H1 (cell line): Measurements from ENCODE around the gene SRSF8. TPM values are rescaled to one million over a fixed set of nuclear protein-coding genes. Genes with fewer than 3 reads are reported as not detected.

Experiments used
- CTCF ChIA-PET: fragments of 300-600 bp; sonication (Branson Sonifier 250); formaldehyde crosslinking; loops from one replicate; lab custom pipeline; 2021; ENCODE audit not compliant: partially characterized antibody; lab: Charles Lee
- POLR2A ChIA-PET: fragments of 300-600 bp; sonication (Branson Sonifier 250); formaldehyde crosslinking; loops from one replicate; lab custom pipeline; 2021; ENCODE audit warnings: inconsistent platforms; ENCODE audit not compliant: partially characterized antibody; lab: Charles Lee
- DNase-seq, 2 experiments: peaks; one replicate each; pipeline versions ENCODE4 v3.0.0 to v3.0.0-alpha.2; 2010 to 2022; ENCODE audit warnings: low spot score in 2 of 2, low read depth in 1 of 2, mixed read lengths in 1 of 2
- FAIRE-seq: peaks from 2 replicates; lab custom pipeline; 2011; peaks lifted over from hg19 to GRCh38; lab: Jason Lieb, UNC
- H2AFZ ChIP-seq: 2 replicates; pipeline ENCODE4 v1.8.1; 2012; ENCODE audit warnings: low read length, inconsistent platforms
- H2AK5ac ChIP-seq: 2 replicates; pipeline ENCODE4 v1.6.1; 2013; ENCODE audit warnings: low read depth, low read length
- H2BK120ac ChIP-seq: replicated peaks from 2 replicates; pipeline ENCODE3; 2013; ENCODE audit warnings: low read depth, low read length, inconsistent platforms
- H2BK12ac ChIP-seq: 2 replicates; pipeline ENCODE4 v1.6.1; 2013; ENCODE audit warnings: low read depth, low read length
- H2BK15ac ChIP-seq: 2 replicates; pipeline ENCODE4 v1.6.1; 2013; ENCODE audit warnings: low read length
- H2BK20ac ChIP-seq: 2 replicates; pipeline ENCODE4 v1.6.1; 2013; ENCODE audit warnings: low read length
- H2BK5ac ChIP-seq: 2 replicates; pipeline ENCODE4 v1.6.1; 2013; ENCODE audit warnings: low read depth, low read length
- H3K14ac ChIP-seq: 2 replicates; pipeline ENCODE4 v1.6.1; 2013; ENCODE audit warnings: inconsistent platforms; ENCODE audit not compliant: insufficient read length
- H3K18ac ChIP-seq: 2 replicates; pipeline ENCODE4 v1.6.1; 2013; ENCODE audit warnings: low read length; ENCODE audit errors: extremely low read depth
- H3K23ac ChIP-seq: 2 replicates; pipeline ENCODE4 v1.6.1; 2013; ENCODE audit warnings: inconsistent platforms; ENCODE audit not compliant: insufficient read length
- H3K23me2 ChIP-seq: 2 replicates; pipeline ENCODE4 v1.6.1; 2013; ENCODE audit warnings: low read depth, low read length
- H3K27ac ChIP-seq: 2 replicates; pipeline ENCODE4 v1.6.1; 2011; ENCODE audit warnings: low read depth, low read length, inconsistent platforms
- H3K27me3 ChIP-seq, 4 experiments: replicated peaks in 1 of 4; 1 replicate in 1 of 4; 2 replicates in 3 of 4; pipeline versions ENCODE4 v1.6.1 to v1.8.1; 2011 to 2013; ENCODE audit warnings: low read length in 3 of 4, mild to moderate bottlenecking in 3 of 4, inconsistent platforms in 2 of 4, mixed read lengths in 2 of 4, moderate library complexity in 1 of 4; ENCODE audit not compliant: control insufficient read depth in 3 of 4, insufficient read depth in 3 of 4; ENCODE audit errors: extremely low read depth in 1 of 4
- H3K36me3 ChIP-seq, 4 experiments: 2 replicates each; pipeline versions ENCODE4 v1.6.1 to v1.8.1; 2011 to 2013; ENCODE audit warnings: mild to moderate bottlenecking in 4 of 4, low read length in 3 of 4, moderate library complexity in 2 of 4, control low read depth in 1 of 4, inconsistent platforms in 1 of 4; ENCODE audit not compliant: insufficient read depth in 4 of 4, control insufficient read depth in 2 of 4
- H3K4ac ChIP-seq: replicated peaks from 2 replicates; pipeline ENCODE3; 2013; ENCODE audit warnings: low read length, low read depth, mixed read lengths, inconsistent platforms; ENCODE audit not compliant: insufficient read length
- H3K4me1 ChIP-seq, 4 experiments: replicated peaks in 1 of 4; 1 replicate in 1 of 4; 2 replicates in 3 of 4; pipeline versions ENCODE4 v1.6.1 to v1.8.1; 2011 to 2013; ENCODE audit warnings: low read length in 3 of 4, inconsistent platforms in 2 of 4, mixed read lengths in 1 of 4; ENCODE audit not compliant: insufficient read depth in 4 of 4, control insufficient read depth in 3 of 4
- H3K4me2 ChIP-seq, 2 experiments: 2 replicates each; pipeline versions ENCODE4 v1.6.1 to v1.8.1; 2011 to 2013; ENCODE audit warnings: low read depth in 2 of 2, low read length in 2 of 2, control low read depth in 1 of 2, inconsistent platforms in 1 of 2, mild to moderate bottlenecking in 1 of 2; ENCODE audit not compliant: insufficient read depth in 1 of 2
- H3K4me3 ChIP-seq, 4 experiments: fragments of 200-600, 300-600 bp in 1 of 4; sonication (generic), shearing (Covaris generic), sonication (Bioruptor Twin) in 1 of 4; 2 replicates each; pipeline versions ENCODE4 v1.5.1 to v1.8.1; 2011 to 2016; ENCODE audit warnings: low read length in 4 of 4, low read depth in 3 of 4, control low read depth in 2 of 4, inconsistent platforms in 2 of 4, mild to moderate bottlenecking in 2 of 4, mixed read lengths in 1 of 4, moderate library complexity in 1 of 4; ENCODE audit not compliant: insufficient read depth in 2 of 4; ENCODE audit errors: extremely low read depth in 1 of 4
- H3K56ac ChIP-seq: replicated peaks from 2 replicates; pipeline ENCODE3; 2013; ENCODE audit warnings: low read depth, mild to moderate bottlenecking, mixed read lengths, low read length, inconsistent platforms; ENCODE audit not compliant: insufficient read length
- H3K79me1 ChIP-seq: 2 replicates; pipeline ENCODE4 v1.6.1; 2013; ENCODE audit warnings: low read depth, low read length, control low read depth
- H3K79me2 ChIP-seq, 2 experiments: 2 replicates each; pipeline versions ENCODE4 v1.6.1 to v1.8.1; 2012 to 2013; ENCODE audit warnings: low read length in 2 of 2, mild to moderate bottlenecking in 2 of 2, inconsistent platforms in 1 of 2; ENCODE audit not compliant: insufficient read depth in 2 of 2, control insufficient read depth in 1 of 2
- H3K9ac ChIP-seq, 4 experiments: replicated peaks in 1 of 4; 1 replicate in 1 of 4; 2 replicates in 3 of 4; pipeline versions ENCODE4 v1.6.1 to v1.8.1; 2011 to 2013; ENCODE audit warnings: low read depth in 3 of 4, low read length in 3 of 4, control low read depth in 2 of 4, mild to moderate bottlenecking in 2 of 4, moderate library complexity in 2 of 4, inconsistent platforms in 1 of 4; ENCODE audit errors: extremely low read depth in 1 of 4
- H3K9me3 ChIP-seq, 2 experiments: 2 replicates each; pipeline versions ENCODE4 v1.6.1 to v1.8.1; 2012 to 2013; ENCODE audit warnings: mild to moderate bottlenecking in 2 of 2, moderate library complexity in 2 of 2, control low read depth in 1 of 2, inconsistent platforms in 1 of 2, low read depth in 1 of 2, low read length in 1 of 2, mixed read lengths in 1 of 2; ENCODE audit not compliant: insufficient read depth in 2 of 2
- H4K20me1 ChIP-seq, 2 experiments: replicated peaks in 1 of 2; 2 replicates each; pipeline versions ENCODE3 to v1.8.1; 2011 to 2013; ENCODE audit warnings: inconsistent platforms in 2 of 2, low read length in 2 of 2, mild to moderate bottlenecking in 1 of 2; ENCODE audit not compliant: insufficient read depth in 2 of 2, control insufficient read depth in 1 of 2
- H4K5ac ChIP-seq: 2 replicates; pipeline ENCODE4 v1.6.1; 2013; ENCODE audit warnings: low read length, low read depth, mixed read lengths, inconsistent platforms; ENCODE audit not compliant: insufficient read length
- H4K8ac ChIP-seq: 2 replicates; pipeline ENCODE4 v1.8.0; 2013; ENCODE audit warnings: mild to moderate bottlenecking, moderate library complexity, low read length, inconsistent platforms; ENCODE audit not compliant: insufficient read depth; ENCODE audit errors: extremely low read depth
- H4K91ac ChIP-seq: replicated peaks from 2 replicates; pipeline ENCODE3; 2013; ENCODE audit warnings: low read length, mixed read lengths, inconsistent platforms; ENCODE audit not compliant: insufficient read length
- NRF1 ChIP-seq: IDR thresholded peaks from 2 replicates; pipeline ENCODE4 v1.6.1; 2011; ENCODE audit warnings: mild to moderate bottlenecking, low read depth, low read length, improper control_type of control experiment
- RAD21 ChIP-seq, 2 experiments: IDR thresholded peaks in 1 of 2; conservative IDR thresholded peaks in 1 of 2; 2 replicates each; pipeline ENCODE4 v1.6.1; 2011; ENCODE audit warnings: low read depth in 2 of 2, low read length in 2 of 2, improper control_type of control experiment in 1 of 2, inconsistent platforms in 1 of 2, mild to moderate bottlenecking in 1 of 2, moderate library complexity in 1 of 2
- WGBS, 2 experiments: shearing (Covaris generic) in 1 of 2; methylation state at CpG; one replicate each; pipeline versions ENCODE4 v1.1.6 to v1.1.7; 2013 to 2015; ENCODE audit warnings: low lambda C conversion rate in 2 of 2, mixed read lengths in 2 of 2, inconsistent platforms in 1 of 2, low coverage in 1 of 2, missing lambda C conversion rate in 1 of 2; ENCODE audit not compliant: insufficient replicate concordance in 2 of 2, insufficient coverage in 1 of 2, insufficient read length in 1 of 2; ENCODE audit errors: extremely low coverage in 1 of 2, missing lambda C conversion rate in 1 of 2; 5-methylcytosine and 5-hydroxymethylcytosine counted together
- polyA plus RNA-seq, 7 experiments: library from polyadenylated mRNA; depleted of rRNA in 3 of 7; stranded (reverse) in 5 of 7; unstranded in 2 of 7; fragments of >200 nt in 5 of 7; fragments of 200-250 nt in 2 of 7; gene quantifications; 1 replicate in 5 of 7; 2 replicates in 1 of 7; 4 replicates in 1 of 7; pipeline versions ENCODE4 v1.2.1 to v1.2.3, GENCODE V29; 2011 to 2013; ENCODE audit warnings: missing spikeins in 2 of 7, mixed read lengths in 2 of 7
- total RNA-seq: library from RNA; stranded (reverse); fragmentation: NEBNext Ultra II Directional; extraction: Animal tissue kit (Norgen Biotek cat#: 25700); gene quantifications from 2 replicates; pipeline ENCODE4 v1.2.1, GENCODE V29; 2021

The SRSF8 gene
- total and polyA plus RNA-seq, 2 of the 8 experiments (the other 6 are each of a cell fraction or from before 2014, with no cell fraction given), result 13.2 to 18.5 TPM

GRCh38 chr11:95050595-95051202 is 16.0 kb upstream of the SRSF8 start:
- no peak overlapping the region for H2AFZ ChIP-seq
- H3K18ac ChIP-seq, result no peak overlapping the region
- H3K23me2 ChIP-seq, result no peaks in the 10 kb centered on the region
- H4K8ac ChIP-seq, result no peak overlapping the region
- no peak for DNase-seq
- H3K9ac ChIP-seq, result no peak overlapping the region; a peak in 1 of 7 replicates
- H3K36me3 ChIP-seq, result no peaks in the 10 kb centered on the region
- H2BK20ac ChIP-seq, result no peak overlapping the region
- ChIA-PET CTCF (interaction anchor here (1.0 kb wide), 1 partner anchor 16 kb away, joined by 3 read pairs; the partner anchor contains the start of gene SRSF8), POLR2A (interaction anchor here (1.5 kb wide), 1 partner anchor 17 kb away, joined by 4 read pairs; no protein-coding TSS in a partner anchor)
- no peak overlapping the region for H3K23ac ChIP-seq
- no peak overlapping the region for H3K4me3 ChIP-seq
- no peak overlapping the region for H3K14ac ChIP-seq
- H3K4me1 ChIP-seq, result no peaks in the 10 kb centered on the region; a peak in 1 of 7 replicates
- no peaks in the 10 kb centered on the region for H4K20me1 ChIP-seq
- H2BK5ac ChIP-seq, result no peak overlapping the region
- no peak overlapping the region for H2BK12ac ChIP-seq
- no peak overlapping the region for H3K4me2 ChIP-seq
- 90% methylated on average over 21 of the region's 22 CpGs; no CpG with 5 or more reads in 1 of the 2 experiments for WGBS, 2 experiments
- TF ChIP-seq NRF1 (no peak), RAD21 (IDR thresholded peaks at IDR 0.05 in 1 of 2, conservative IDR thresholded peaks at IDR 0.05 in 1 of 2; ENCODE audit: low read depth in 2 of 2, low read length in 2 of 2) (peak; percentile 5 to 26; a peak in 1 of 4 replicates)
- no peak overlapping the region for H3K56ac ChIP-seq
- no peaks in the 10 kb centered on the region; a peak in 1 of 4 replicates for H3K9me3 ChIP-seq
- H2AK5ac ChIP-seq, result no peak overlapping the region
- no peak overlapping the region for H4K91ac ChIP-seq
- no peaks in the 10 kb centered on the region; a peak in 1 of 7 replicates for H3K27me3 ChIP-seq
- no peaks in the 10 kb centered on the region for H3K79me1 ChIP-seq
- no peaks in the 10 kb centered on the region for H3K79me2 ChIP-seq
- no peak overlapping the region for H2BK120ac ChIP-seq
- H3K27ac ChIP-seq, result no peak overlapping the region
- H2BK15ac ChIP-seq, result no peak overlapping the region
- no peak for FAIRE-seq
- no peak overlapping the region for H3K4ac ChIP-seq
- H4K5ac ChIP-seq, result no peak overlapping the region
